Activated CD4-positive, alpha-beta T cell treated with anti-CD3 and anti-CD28 coated beads, Interleukin-2, amount 10 ng/mL, durations not matched to agents 7 days and 5 days (primary cell): ENCODE measurements around the gene DMRT2. TPM values are rescaled to one million over a fixed set of nuclear protein-coding genes. Genes with fewer than 3 reads are reported as not detected.
A peak's percentile ranks its signal among the peaks of the same experiment; 100 is the strongest.

ENCODE experiments used
- CTCF ChIA-PET: fragments of 350-600 bp; sonication (Branson Sonifier 250); formaldehyde crosslinking; loops from one replicate; lab custom pipeline; 2021; ENCODE audit warnings: antibody characterized with exemption; lab: Charles Lee
- POLR2A ChIA-PET: fragments of 350-600 bp; sonication (Branson Sonifier 250); formaldehyde crosslinking; loops from one replicate; lab custom pipeline; 2021; ENCODE audit warnings: antibody characterized with exemption; lab: Charles Lee
- DNase-seq: peaks from one replicate; pipeline ENCODE4 v3.0.0-alpha.2; 2020
- H3K27ac Mint-ChIP-seq: one replicate; pipeline ENCODE4 v1.8.0; 2021; ENCODE audit warnings: mild to moderate bottlenecking, moderate library complexity, mixed read lengths
- H3K27me3 Mint-ChIP-seq: one replicate; pipeline ENCODE4 v1.8.0; 2021; ENCODE audit warnings: mixed read lengths
- H3K36me3 Mint-ChIP-seq: one replicate; pipeline ENCODE4 v1.8.0; 2021; ENCODE audit warnings: low read depth, mixed read lengths
- H3K4me1 Mint-ChIP-seq: one replicate; pipeline ENCODE4 v1.8.0; 2021; ENCODE audit warnings: mixed read lengths
- H3K4me3 Mint-ChIP-seq: one replicate; pipeline ENCODE4 v1.8.0; 2021; ENCODE audit warnings: mild to moderate bottlenecking, moderate library complexity, mixed read lengths
- H3K9me3 Mint-ChIP-seq: one replicate; pipeline ENCODE4 v1.8.0; 2021; ENCODE audit warnings: mixed read lengths
- total RNA-seq, 2 experiments: library from RNA; stranded (reverse); gene quantifications; one replicate each; pipeline ENCODE4 v1.2.3, GENCODE V29; 2021

Gene DMRT2
- total RNA-seq: not detected

DNA sequence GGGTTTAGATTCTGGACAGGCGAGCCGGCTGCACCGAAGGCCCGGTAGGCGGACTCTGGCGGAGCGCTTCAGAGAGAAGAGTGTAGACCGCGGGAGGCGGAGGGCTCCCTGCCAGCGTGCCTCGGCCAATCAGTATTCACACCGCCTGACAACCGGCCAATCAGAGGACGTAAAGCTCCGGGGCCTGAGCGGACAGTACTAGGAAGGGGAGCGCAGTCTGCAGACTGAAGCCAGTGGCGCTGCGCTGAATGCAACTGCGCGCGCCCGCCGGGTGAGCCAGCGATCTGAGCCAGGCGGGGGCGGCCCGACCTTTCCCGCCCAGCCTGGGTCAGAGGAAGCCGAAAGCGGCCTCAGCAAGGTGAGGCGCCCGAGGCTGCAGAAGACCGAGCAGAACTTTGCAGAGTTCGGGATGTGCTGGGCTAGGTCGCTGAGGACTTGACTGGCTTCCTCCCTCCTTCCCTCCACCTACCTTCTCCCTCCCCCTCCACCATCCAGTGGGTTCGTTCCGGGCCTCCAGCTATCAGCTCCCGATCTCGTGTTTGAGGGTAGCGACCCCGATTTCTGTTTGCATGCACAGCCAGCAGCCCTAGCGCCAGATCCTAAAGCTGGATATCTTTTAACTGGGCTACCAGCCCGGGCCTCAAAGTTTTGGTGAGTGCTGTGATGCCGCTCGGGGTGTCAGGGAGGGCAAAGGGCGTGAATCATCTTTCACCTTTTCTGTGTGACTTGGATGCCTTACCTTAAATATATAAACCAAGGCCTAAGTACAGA, at the start of gene DMRT2:
Gene DMRT2 (plus strand): TSS at position 233 of the 771 bp plus-strand sequence. CDS start 1,257 bp downstream, outside the sequence.
- Mint-ChIP-seq H3K4me3 (peak within 1 kb of the TSS; percentile 33), H3K27me3 (peaks cover 92% of the 10 kb centered on the region), H3K36me3 (peaks cover 14% of the 10 kb centered on the region), H3K4me1 (peaks cover 43% of the 10 kb centered on the region), H3K27ac (peak within 1 kb of the TSS; percentile 22), H3K9me3 (peaks cover 4% of the 10 kb centered on the region)
- ChIA-PET CTCF (interaction anchor here (1.4 kb wide), 1 partner anchor 14 kb away, joined by 3 read pairs; no protein-coding TSS in a partner anchor), POLR2A (no interaction called here)
- DNase-seq: peak; percentile 7

DNA sequence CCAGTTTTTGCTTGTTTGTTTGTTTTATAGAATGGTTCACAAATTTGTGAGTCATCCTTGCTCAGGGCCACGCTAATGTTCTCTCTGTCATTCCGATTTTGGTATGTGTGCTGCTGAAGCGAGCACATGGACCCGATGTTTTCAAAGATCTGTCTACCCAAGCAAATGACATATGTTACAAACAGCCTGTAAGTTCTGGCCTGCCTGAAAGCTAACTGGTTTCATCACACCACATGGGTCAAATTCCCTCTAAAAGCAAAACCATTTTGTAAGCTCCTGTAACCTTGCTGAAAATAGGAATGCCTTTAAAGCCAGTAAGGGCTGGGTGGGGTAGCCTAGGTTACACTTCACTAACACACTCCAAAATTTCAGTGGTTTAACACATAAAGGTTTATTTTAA, 48.3 kb upstream of the DMRT2 start:
- CTCF ChIA-PET: no interaction called here
- H3K27me3 Mint-ChIP-seq: peaks cover 4% of the 10 kb centered on the region
- POLR2A ChIA-PET: no interaction called here
- H3K27ac Mint-ChIP-seq: no peak overlapping the region
- no peak overlapping the region for H3K4me3 Mint-ChIP-seq
- peaks cover 6% of the 10 kb centered on the region for H3K4me1 Mint-ChIP-seq
- no peak for DNase-seq
- no peaks in the 10 kb centered on the region for H3K36me3 Mint-ChIP-seq
- no peaks in the 10 kb centered on the region for H3K9me3 Mint-ChIP-seq

DNA sequence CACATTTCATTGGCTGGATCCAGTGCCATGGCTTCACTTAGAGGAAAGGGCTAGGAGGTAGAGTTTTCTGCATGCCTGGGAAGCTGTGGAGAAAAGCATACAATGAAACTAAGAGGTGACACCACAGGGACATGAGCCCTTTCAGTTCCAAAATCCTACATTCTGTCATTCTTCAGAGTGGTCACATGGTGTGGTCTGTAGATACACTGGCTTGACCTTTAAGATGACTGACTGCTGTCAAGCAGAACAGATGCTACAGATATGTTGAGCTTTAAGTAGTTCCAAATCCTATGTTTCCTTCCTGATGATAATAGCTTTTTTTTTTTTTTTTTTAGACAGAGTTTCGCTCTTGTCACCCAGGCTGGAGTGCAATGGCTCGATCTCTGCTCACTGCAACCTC, 47.5 kb upstream of the DMRT2 start:
- peaks cover 6% of the 10 kb centered on the region for H3K4me1 Mint-ChIP-seq
- no peak overlapping the region for H3K4me3 Mint-ChIP-seq
- no peaks in the 10 kb centered on the region for H3K9me3 Mint-ChIP-seq
- ChIA-PET POLR2A (no interaction called here), CTCF (interaction anchor here (0.8 kb wide), 1 partner anchor 111 kb away, joined by 3 read pairs; no protein-coding TSS in a partner anchor)
- H3K36me3 Mint-ChIP-seq: no peaks in the 10 kb centered on the region
- H3K27me3 Mint-ChIP-seq: peaks cover 7% of the 10 kb centered on the region
- no peak for DNase-seq
- no peak overlapping the region for H3K27ac Mint-ChIP-seq

DNA sequence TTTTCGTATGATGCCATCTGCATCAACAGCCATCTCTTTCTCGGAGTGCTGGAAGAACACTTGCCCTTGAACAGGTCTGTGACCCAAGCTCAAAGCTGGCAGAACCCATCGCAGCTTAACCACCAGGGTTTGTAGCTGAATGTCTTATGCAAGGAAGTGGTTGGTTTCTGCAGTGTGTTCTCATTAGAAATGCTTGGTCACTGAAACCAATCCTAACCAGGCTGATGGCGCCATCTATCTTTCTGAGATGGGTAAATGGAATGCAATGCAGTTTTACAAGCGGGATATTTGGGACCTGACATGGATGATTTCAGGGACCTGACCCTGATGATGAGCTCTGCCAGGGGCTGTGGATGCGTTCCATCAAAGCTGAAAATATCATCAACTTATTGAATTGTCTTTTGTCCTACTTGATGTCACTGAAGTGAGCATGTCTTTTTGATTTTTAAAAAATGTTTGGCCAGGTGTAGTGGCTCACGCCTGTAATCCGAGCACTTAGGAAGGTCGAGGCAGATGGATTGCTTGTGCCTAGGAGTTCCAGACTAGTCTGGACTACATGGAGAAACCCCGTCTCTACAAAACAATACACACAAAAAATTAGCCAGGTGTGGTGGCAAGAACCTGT, 45.0 kb upstream of the DMRT2 start:
- H3K27ac Mint-ChIP-seq: no peak overlapping the region
- H3K4me1 Mint-ChIP-seq: peaks cover 10% of the 10 kb centered on the region
- ChIA-PET CTCF (interaction anchor here (0.6 to 1.9 kb wide), 6 partner anchors 8 to 147 kb away, joined by 3 to 5 read pairs (median 3); no protein-coding TSS in a partner anchor), POLR2A (interaction anchor here (0.5 kb wide), 1 partner anchor 631 kb away, joined by 4 read pairs; no protein-coding TSS in a partner anchor)
- peaks cover 7% of the 10 kb centered on the region for H3K27me3 Mint-ChIP-seq
- no peak overlapping the region for H3K4me3 Mint-ChIP-seq
- peak; percentile 38 for DNase-seq
- no peaks in the 10 kb centered on the region for H3K36me3 Mint-ChIP-seq
- H3K9me3 Mint-ChIP-seq: no peaks in the 10 kb centered on the region

DNA sequence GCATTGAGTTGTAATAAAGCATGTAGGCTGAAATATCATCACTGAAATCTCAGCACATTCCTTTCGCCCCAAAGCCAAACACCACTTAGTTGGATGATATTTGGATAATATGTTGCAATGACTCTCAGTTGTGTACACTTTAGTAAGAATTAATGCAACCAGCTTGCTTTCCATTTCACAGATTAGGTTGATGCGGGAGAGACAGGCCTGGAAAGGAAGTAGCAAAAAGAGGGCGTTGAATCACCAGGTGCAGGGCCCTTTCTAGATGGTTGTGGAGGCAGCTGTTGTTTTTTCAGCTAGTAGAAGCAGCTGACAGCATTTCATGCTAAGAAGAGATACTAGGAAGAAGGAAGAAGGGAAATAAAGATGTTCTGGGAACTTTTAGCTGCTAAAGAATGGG, 42.8 kb upstream of the DMRT2 start:
- Mint-ChIP-seq H3K4me3 (no peak overlapping the region), H3K4me1 (peaks cover 10% of the 10 kb centered on the region), H3K36me3 (no peaks in the 10 kb centered on the region), H3K27ac (no peak overlapping the region), H3K27me3 (peaks cover 7% of the 10 kb centered on the region), H3K9me3 (no peaks in the 10 kb centered on the region)
- no peak for DNase-seq
- POLR2A ChIA-PET: no interaction called here
- CTCF ChIA-PET: interaction anchor here (0.6 kb wide), 1 partner anchor 377 kb away, joined by 3 read pairs; no protein-coding TSS in a partner anchor

DNA sequence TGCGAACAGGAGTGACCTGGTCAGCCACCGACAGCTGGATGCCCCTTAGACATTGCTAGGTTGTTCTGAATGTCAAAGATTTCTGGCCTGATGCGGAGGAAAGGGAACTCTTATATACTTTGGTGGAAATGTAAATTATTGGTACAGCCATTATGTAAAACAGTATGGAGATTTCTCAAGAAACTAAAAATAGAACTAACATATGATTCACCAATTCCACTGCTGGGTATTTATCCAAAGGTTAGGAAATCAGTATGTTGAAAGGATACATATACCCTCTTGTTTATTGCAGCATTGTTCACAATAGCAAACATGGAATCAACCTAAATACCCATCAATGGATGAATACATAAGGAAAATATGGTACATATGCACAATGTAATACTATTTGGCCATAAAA, 41.9 kb upstream of the DMRT2 start:
- no peak for DNase-seq
- Mint-ChIP-seq H3K4me1 (peaks cover 10% of the 10 kb centered on the region), H3K27ac (no peak overlapping the region), H3K9me3 (no peaks in the 10 kb centered on the region), H3K4me3 (no peak overlapping the region), H3K27me3 (peaks cover 7% of the 10 kb centered on the region), H3K36me3 (no peaks in the 10 kb centered on the region)
- CTCF ChIA-PET: interaction anchor here (1.2 to 1.4 kb wide), 2 partner anchors 100 to 118 kb away, joined by 3 to 5 read pairs; no protein-coding TSS in a partner anchor
- POLR2A ChIA-PET: no interaction called here

DNA sequence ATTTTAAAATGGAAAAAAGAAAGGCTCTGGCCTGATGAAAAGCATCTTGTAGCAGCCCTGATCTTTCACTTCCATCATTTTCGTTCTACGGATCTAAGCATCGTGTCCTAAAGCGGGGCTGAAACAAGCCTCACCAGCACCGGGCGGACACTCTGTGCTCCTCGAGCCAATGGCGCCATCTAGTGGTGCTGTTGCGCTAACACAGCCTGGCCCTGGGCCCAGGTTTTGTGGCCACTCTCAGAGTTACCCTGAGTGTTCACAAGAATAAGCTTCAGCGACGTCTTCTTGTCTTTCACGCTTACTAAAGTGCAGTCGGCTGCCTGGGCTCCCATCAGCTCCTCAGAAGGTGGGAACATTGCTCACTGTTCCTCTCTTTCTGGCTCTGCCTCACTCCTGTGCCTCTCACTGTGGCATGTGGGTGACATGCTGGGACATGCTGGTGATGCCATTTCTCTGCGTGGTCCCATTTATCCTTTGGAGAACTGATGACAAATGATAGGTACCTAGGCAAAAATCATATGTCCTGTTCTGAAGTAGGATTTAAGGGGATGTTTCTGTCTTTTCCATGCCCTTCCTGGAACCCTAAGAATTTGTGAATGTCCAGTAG, 41.0 kb upstream of the DMRT2 start:
- Mint-ChIP-seq H3K36me3 (no peaks in the 10 kb centered on the region), H3K27me3 (peaks cover 7% of the 10 kb centered on the region), H3K9me3 (no peaks in the 10 kb centered on the region), H3K4me1 (peaks cover 10% of the 10 kb centered on the region), H3K27ac (no peak overlapping the region), H3K4me3 (no peak overlapping the region)
- POLR2A ChIA-PET: no interaction called here
- CTCF ChIA-PET: interaction anchor here (0.6 to 2.3 kb wide), 14 partner anchors 10 to 165 kb away, joined by 3 to 8 read pairs (median 3); no protein-coding TSS in a partner anchor
- peak; percentile 74 for DNase-seq

DNA sequence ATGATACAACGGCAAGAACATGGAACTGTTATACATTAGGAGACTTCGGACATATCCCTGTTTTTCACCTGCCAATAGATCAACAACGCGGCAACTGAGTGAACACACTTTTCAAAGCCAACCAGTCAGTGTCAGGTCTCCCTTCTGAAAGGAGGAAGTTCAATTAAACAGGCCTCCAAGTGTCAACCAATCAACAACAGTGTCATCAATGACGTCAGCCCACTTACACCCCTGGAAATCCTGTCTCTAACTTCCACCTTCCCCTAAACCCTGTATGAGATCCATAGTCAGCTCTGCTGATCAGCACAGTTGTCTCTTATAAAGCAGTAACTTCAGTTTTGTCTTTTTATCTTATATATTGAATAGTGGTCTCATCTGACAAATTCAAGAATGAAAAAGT, 37.1 kb upstream of the DMRT2 start:
- DNase-seq: no peak
- Mint-ChIP-seq H3K27me3 (peaks cover 18% of the 10 kb centered on the region), H3K9me3 (no peaks in the 10 kb centered on the region), H3K36me3 (no peaks in the 10 kb centered on the region), H3K4me3 (no peak overlapping the region), H3K4me1 (peaks cover 4% of the 10 kb centered on the region), H3K27ac (no peak overlapping the region)
- ChIA-PET POLR2A (no interaction called here), CTCF (interaction anchor here (0.7 kb wide), 1 partner anchor 35 kb away, joined by 3 read pairs; no protein-coding TSS in a partner anchor)

DNA sequence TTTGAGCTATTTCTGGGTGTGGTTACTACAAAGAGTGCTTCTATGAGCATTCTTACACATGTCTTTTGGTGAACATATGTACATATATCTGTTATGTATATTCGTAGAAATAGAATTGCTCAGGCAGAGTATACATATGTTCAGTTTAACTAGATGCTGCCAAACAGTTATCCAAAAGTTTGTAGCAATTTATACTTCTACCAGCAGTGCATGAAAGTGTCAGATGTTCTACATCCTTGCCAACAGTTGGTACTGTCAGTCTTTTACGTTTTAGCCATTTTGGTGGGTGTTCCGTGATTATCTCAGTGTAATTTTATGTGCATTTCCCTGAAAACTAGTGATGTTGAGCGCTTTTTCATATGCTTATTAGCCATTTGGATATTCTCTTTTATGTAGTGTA, 35.9 kb upstream of the DMRT2 start:
- ChIA-PET CTCF (no interaction called here), POLR2A (no interaction called here)
- Mint-ChIP-seq H3K27me3 (peaks cover 27% of the 10 kb centered on the region), H3K4me1 (peaks cover 2% of the 10 kb centered on the region), H3K36me3 (no peaks in the 10 kb centered on the region), H3K9me3 (no peaks in the 10 kb centered on the region), H3K27ac (no peak overlapping the region), H3K4me3 (no peak overlapping the region)
- no peak for DNase-seq

DNA sequence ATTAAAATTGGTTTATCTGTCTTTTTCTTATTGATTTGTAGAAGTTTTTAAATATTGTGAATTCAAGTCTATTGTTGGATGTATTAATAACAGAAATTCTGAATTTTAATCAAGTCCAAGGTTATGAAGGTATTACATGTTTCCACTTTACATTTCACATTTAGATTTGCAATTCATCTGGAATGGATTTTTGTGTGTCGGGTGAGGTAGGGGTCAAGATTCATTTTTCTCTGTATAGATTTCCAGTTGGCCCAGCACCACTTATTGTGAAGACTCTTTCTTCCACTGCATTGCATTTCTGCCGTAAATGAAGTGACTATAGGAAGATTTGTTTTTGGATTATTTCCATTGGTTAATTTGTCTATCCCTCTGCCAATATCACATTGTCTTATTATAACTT, 35.5 kb upstream of the DMRT2 start:
- no peak for DNase-seq
- CTCF ChIA-PET: no interaction called here
- Mint-ChIP-seq H3K27me3 (peaks cover 28% of the 10 kb centered on the region), H3K27ac (no peak overlapping the region), H3K4me1 (no peaks in the 10 kb centered on the region), H3K36me3 (no peaks in the 10 kb centered on the region), H3K4me3 (no peak overlapping the region), H3K9me3 (no peaks in the 10 kb centered on the region)
- POLR2A ChIA-PET: no interaction called here

DNA sequence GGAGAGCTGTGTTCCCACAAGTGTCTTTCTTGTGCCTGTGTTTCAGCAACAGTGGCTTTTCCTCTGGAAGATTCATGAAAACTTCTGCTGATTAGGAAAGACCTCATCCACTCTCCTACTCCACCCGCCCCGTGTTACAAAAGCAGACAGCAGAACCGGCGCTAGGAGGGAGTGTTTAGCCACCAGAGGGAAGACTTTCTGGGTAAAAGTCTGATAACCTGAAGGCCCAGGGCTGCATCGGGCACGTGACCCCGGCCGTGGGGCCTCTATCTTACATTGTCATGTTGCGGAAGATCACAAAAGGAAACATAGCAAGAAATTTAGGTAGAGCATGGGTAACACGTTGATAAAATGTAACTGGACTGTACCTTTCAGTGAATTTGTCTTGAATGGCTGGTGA, 32.0 kb upstream of the DMRT2 start:
- ChIA-PET POLR2A (no interaction called here), CTCF (no interaction called here)
- no peak overlapping the region for H3K27ac Mint-ChIP-seq
- DNase-seq: peak; percentile 17
- no peaks in the 10 kb centered on the region for H3K36me3 Mint-ChIP-seq
- no peaks in the 10 kb centered on the region for H3K4me1 Mint-ChIP-seq
- no peaks in the 10 kb centered on the region for H3K9me3 Mint-ChIP-seq
- H3K27me3 Mint-ChIP-seq: peaks cover 32% of the 10 kb centered on the region
- no peak overlapping the region for H3K4me3 Mint-ChIP-seq

DNA sequence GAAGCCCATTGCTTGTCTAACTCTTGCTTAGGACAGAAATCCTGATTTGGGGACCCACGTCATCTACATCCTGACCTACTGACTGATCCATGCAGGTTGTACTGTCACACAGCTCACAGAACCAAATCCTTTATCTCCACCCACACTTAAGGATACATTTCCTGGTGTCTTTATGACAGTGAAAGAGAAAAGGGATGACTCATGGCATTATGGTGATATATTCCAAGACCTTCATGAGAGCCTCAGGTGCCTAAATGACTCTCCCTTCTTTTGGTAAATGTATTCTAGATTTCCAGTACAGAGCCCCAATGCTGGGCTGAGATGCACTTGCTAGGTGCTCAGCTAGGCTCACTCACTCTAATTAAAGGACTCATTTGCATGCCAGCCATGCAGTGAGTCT, 26.0 kb upstream of the DMRT2 start:
- H3K4me1 Mint-ChIP-seq: no peaks in the 10 kb centered on the region
- peaks cover 14% of the 10 kb centered on the region for H3K27me3 Mint-ChIP-seq
- no peak overlapping the region for H3K4me3 Mint-ChIP-seq
- H3K36me3 Mint-ChIP-seq: no peaks in the 10 kb centered on the region
- ChIA-PET CTCF (interaction anchor here (1.0 kb wide), 1 partner anchor 15 kb away, joined by 3 read pairs; no protein-coding TSS in a partner anchor), POLR2A (no interaction called here)
- no peak overlapping the region for H3K27ac Mint-ChIP-seq
- DNase-seq: no peak
- H3K9me3 Mint-ChIP-seq: no peaks in the 10 kb centered on the region

DNA sequence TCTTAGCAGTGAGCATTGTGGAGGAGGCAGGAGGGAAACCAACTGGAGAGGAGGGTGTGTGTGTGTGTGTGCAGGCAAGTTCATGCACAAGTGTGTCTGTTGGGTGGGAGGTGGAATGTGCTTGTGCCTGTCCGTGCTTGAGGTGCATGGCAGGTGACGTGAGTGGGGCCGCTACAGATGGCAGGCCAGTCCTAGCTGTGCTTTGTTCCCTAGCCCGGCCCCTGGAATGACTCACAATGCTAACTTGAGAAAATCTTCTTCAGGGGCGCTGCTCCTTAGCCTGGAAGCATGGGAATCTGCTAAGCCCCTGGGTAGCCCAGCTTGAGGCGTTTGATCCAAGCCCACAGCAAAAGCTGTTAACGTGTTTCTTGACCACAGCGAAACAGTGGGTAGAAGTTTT, 25.0 kb upstream of the DMRT2 start:
- H3K4me3 Mint-ChIP-seq: no peak overlapping the region
- H3K9me3 Mint-ChIP-seq: no peaks in the 10 kb centered on the region
- ChIA-PET POLR2A (no interaction called here), CTCF (no interaction called here)
- DNase-seq: no peak
- no peaks in the 10 kb centered on the region for H3K36me3 Mint-ChIP-seq
- peaks cover 9% of the 10 kb centered on the region for H3K27me3 Mint-ChIP-seq
- H3K27ac Mint-ChIP-seq: no peak overlapping the region
- H3K4me1 Mint-ChIP-seq: no peaks in the 10 kb centered on the region
